ENCODE results near the gene ZNF134.

DNA sequence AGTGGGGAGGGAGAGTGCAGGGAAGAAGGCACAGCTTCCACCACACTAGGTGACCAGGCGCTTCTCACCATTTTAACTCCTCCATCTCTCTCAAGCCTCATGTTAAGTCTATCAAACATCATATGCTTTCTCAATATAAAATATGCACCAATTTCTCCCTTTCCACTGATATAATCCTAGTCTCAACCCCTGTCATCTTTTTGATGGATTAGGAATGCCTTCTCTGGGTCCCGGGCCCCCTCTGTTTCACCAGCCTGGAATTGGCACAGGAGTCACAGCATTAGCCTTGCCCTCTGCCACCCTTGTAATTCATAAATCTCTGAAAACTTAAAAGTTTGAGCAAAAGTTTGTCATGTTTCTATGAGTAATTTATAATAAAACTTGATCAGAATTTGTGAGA lies 54.6 kb downstream of the ZNF134 start, which contains the start of gene ZSCAN4:
- TF ChIP-seq MAZ (CRISPR knock-in tag; conservative IDR thresholded peaks at IDR 0.05 in 1 of 2, IDR thresholded peaks at IDR 0.05 in 1 of 2) (no peak), ZNF695 (CRISPR knock-in tag; IDR thresholded peaks at IDR 0.05) (no peak), ZNF24 (IDR thresholded peaks at IDR 0.05) (no peak), STAT6 (CRISPR knock-in tag; IDR thresholded peaks at IDR 0.05) (no peak), JUND (IDR thresholded peaks at IDR 0.05; ENCODE audit: borderline replicate concordance, low read depth, low read length) (no peak), JUND (tag; IDR thresholded peaks at IDR 0.05; ENCODE audit: borderline replicate concordance, low read depth, low read length) (no peak), CTCF (IDR thresholded peaks at IDR 0.05 in 2 of 3, conservative IDR thresholded peaks at IDR 0.05 in 1 of 3; ENCODE audit: insufficient read depth in 2 of 3, low read depth in 1 of 3, low read length in 3 of 3) (no peak), REST (IDR thresholded peaks at IDR 0.05; ENCODE audit: borderline replicate concordance) (no peak), REST (CRISPR knock-in tag; IDR thresholded peaks at IDR 0.05; ENCODE audit: low read depth) (no peak), ESRRA (IDR thresholded peaks at IDR 0.05; ENCODE audit: borderline replicate concordance, low read depth) (no peak), ZNF3 (CRISPR knock-in tag; IDR thresholded peaks at IDR 0.05) (no peak)
- TF ChIP-seq, protein P1, sequence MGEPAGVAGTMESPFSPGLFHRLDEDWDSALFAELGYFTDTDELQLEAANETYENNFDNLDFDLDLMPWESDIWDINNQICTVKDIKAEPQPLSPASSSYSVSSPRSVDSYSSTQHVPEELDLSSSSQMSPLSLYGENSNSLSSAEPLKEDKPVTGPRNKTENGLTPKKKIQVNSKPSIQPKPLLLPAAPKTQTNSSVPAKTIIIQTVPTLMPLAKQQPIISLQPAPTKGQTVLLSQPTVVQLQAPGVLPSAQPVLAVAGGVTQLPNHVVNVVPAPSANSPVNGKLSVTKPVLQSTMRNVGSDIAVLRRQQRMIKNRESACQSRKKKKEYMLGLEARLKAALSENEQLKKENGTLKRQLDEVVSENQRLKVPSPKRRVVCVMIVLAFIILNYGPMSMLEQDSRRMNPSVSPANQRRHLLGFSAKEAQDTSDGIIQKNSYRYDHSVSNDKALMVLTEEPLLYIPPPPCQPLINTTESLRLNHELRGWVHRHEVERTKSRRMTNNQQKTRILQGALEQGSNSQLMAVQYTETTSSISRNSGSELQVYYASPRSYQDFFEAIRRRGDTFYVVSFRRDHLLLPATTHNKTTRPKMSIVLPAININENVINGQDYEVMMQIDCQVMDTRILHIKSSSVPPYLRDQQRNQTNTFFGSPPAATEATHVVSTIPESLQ (CRISPR knock-in tag; IDR thresholded peaks at IDR 0.05) = no peak
